Upper lobe of left lung (tissue), 6 donors: ENCODE data around the gene DHX32. TPM values are rescaled to one million over a fixed set of nuclear protein-coding genes. Genes with fewer than 3 reads are reported as not detected.

Source experiments
- ATAC-seq, 2 donors: fragments of 200-7000 bp; cut with Tn5 transposase; one replicate each; pipeline ENCODE4 v1.9.1; 2022; ENCODE audit warnings: mild to moderate bottlenecking in 2 of 2, moderate library complexity in 2 of 2; ENCODE audit not compliant: low FRiP score in 2 of 2
- DNase-seq, 2 donors: peaks; one replicate each; pipeline ENCODE4 v3.0.0-alpha.2; 2019 to 2020
- H3K27ac ChIP-seq, 4 donors: fragments of 200-600 bp; sonication (generic); one replicate each; pipeline ENCODE4 v1.5.1; 2016 to 2019
- H3K27me3 ChIP-seq, 4 donors: fragments of 200-600 bp; sonication (generic); one replicate each; pipeline ENCODE4 v1.5.1; 2017 to 2019
- H3K36me3 ChIP-seq, 4 donors: fragments of 200-600 bp; sonication (generic); one replicate each; pipeline ENCODE4 v1.5.1; 2016 to 2019
- H3K4me1 ChIP-seq, 4 donors: fragments of 200-600 bp; sonication (generic); one replicate each; pipeline ENCODE4 v1.5.1; 2018 to 2019
- H3K4me3 ChIP-seq, 4 donors: fragments of 200-600 bp; sonication (generic); one replicate each; pipeline ENCODE4 v1.5.1; 2017 to 2019; ENCODE audit warnings: mild to moderate bottlenecking in 2 of 4, moderate library complexity in 1 of 4
- H3K9me3 ChIP-seq, 4 donors: fragments of 200-600 bp; sonication (generic); one replicate each; pipeline ENCODE4 v1.5.1; 2018 to 2019
- EP300 ChIP-seq, 4 donors: sonication (generic); formaldehyde crosslinking; IDR thresholded peaks; one replicate each; pipeline ENCODE4 v1.5.1; 2017; ENCODE audit warnings: antibody characterized with exemption in 4 of 4, control low read depth in 2 of 4
- POLR2A ChIP-seq, 4 donors: fragments of 450-650 bp; IDR thresholded peaks; one replicate each; pipeline ENCODE4 v1.5.1; 2016 to 2017; ENCODE audit warnings: antibody characterized with exemption in 4 of 4, mild to moderate bottlenecking in 2 of 4
- POLR2AphosphoS5 ChIP-seq, 2 donors: sonication (generic); formaldehyde crosslinking; IDR thresholded peaks; one replicate each; pipeline ENCODE4 v1.5.1; 2017; ENCODE audit warnings: antibody characterized with exemption in 2 of 2
- WGBS, 2 donors: methylation state at CpG; one replicate each; pipeline ENCODE4 v1.1.5; 2017 to 2018; 5-methylcytosine and 5-hydroxymethylcytosine counted together
- total RNA-seq, 6 donors: library from RNA; depleted of rRNA in 4 of 6; stranded (reverse); fragments of >200 nt in 4 of 6; gene quantifications; one replicate each; pipeline versions ENCODE4 v1.1.0 to v1.2.1, GENCODE V29; 2016 to 2021
- TF ChIP-seq, protein P1 (sequence below), 6 experiments: fragments of 450-650 bp in 4 of 6; fragments of 200-600 bp in 2 of 6; sonication (generic) in 2 of 6; IDR thresholded peaks; one replicate each; pipeline ENCODE4 v1.5.1; 2016 to 2019; ENCODE audit warnings: antibody characterized with exemption in 6 of 6
- donor health status: DM: no; HTN: no; CAD: no; lungs with moderate emphysema.
- donor health status: DM: no; HTN: yes; CAD: no; lungs with severe emphysema.

Gene DHX32
- total RNA-seq, 6 donors from 2014 or later, result 9.4 to 37.2 (median 28.0) TPM

DNA sequence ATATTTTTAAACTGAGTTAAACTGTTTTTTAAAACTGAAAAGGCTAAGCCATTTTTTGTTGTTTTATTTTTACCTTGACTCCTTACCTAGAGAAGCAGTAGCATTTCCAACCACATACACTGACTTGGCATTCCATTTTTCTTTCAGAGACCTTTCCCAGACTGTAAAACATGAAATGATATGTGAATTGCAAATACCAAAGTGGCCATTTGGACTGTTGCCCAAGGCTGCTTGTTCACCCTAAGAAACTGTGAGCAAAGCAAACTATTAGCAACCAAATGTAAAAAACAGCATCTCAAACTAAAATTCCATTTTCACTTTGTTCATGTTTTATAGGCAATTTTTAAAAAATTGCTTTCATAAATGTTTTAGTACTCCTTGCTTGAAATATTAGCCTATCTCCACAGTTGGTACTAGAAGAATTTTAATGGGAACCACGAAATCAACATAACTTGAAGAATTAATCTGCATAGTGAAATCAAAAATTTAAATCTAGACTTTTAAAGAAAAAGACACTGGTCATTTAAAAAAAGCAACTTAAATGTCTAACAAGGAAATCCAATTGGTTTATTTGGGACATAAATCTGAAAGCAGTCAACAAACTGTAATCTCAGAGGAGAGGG lies 68.9 kb downstream of the DHX32 start:
- ATAC-seq (no peak), DNase-seq (no peak)
- Histone ChIP-seq H3K4me3 (no peak overlapping the region), H3K27ac (no peak overlapping the region), H3K4me1 (no peaks in the 10 kb centered on the region), H3K36me3 (peaks cover 3 to 63% (median 34%) of the 10 kb centered on the region in 4 donors), H3K27me3 (no peaks in the 10 kb centered on the region), H3K9me3 (no peaks in the 10 kb centered on the region)
- 87 to 92% methylated on average over 1 of the region's 1 CpG for WGBS, 2 donors
- TF ChIP-seq POLR2A (IDR thresholded peaks at IDR 0.05) (no peak), EP300 (IDR thresholded peaks at IDR 0.05) (no peak), POLR2AphosphoS5 (IDR thresholded peaks at IDR 0.05) (no peak)
- TF ChIP-seq, protein P1, sequence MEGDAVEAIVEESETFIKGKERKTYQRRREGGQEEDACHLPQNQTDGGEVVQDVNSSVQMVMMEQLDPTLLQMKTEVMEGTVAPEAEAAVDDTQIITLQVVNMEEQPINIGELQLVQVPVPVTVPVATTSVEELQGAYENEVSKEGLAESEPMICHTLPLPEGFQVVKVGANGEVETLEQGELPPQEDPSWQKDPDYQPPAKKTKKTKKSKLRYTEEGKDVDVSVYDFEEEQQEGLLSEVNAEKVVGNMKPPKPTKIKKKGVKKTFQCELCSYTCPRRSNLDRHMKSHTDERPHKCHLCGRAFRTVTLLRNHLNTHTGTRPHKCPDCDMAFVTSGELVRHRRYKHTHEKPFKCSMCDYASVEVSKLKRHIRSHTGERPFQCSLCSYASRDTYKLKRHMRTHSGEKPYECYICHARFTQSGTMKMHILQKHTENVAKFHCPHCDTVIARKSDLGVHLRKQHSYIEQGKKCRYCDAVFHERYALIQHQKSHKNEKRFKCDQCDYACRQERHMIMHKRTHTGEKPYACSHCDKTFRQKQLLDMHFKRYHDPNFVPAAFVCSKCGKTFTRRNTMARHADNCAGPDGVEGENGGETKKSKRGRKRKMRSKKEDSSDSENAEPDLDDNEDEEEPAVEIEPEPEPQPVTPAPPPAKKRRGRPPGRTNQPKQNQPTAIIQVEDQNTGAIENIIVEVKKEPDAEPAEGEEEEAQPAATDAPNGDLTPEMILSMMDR (IDR thresholded peaks at IDR 0.05), result no peak

DNA sequence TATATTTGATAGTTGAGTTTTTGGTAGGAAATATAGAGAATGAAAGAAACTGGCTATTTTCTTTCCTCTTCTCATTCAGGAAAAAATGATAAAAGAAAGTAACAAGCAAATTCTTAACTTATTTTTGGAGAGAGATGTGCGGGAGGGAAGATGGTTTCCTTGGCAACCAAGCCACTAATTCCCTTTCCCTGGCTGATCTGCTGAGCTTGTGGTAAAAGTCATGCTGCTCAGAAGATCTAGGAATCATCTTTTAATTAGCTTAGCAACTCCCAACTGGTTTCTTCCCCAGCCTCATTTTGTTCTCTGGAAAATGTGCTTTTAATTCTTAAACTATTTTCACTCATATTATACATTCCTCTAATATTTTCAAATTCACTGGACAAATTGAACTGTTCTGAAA lies 69.8 kb downstream of the DHX32 start:
- no peaks in the 10 kb centered on the region for H3K9me3 ChIP-seq
- no peaks in the 10 kb centered on the region for H3K4me1 ChIP-seq
- DNase-seq, result no peak
- peaks cover 3 to 73% (median 44%) of the 10 kb centered on the region in 4 donors for H3K36me3 ChIP-seq
- H3K27ac ChIP-seq, result no peak overlapping the region
- H3K27me3 ChIP-seq, result no peaks in the 10 kb centered on the region
- H3K4me3 ChIP-seq, result no peak overlapping the region
- TF ChIP-seq POLR2AphosphoS5 (IDR thresholded peaks at IDR 0.05) (no peak), POLR2A (IDR thresholded peaks at IDR 0.05) (no peak), EP300 (IDR thresholded peaks at IDR 0.05) (no peak)
- TF ChIP-seq, protein P1 (IDR thresholded peaks at IDR 0.05), result no peak
- no peak for ATAC-seq
- 80 to 100% methylated on average over 1 of the region's 1 CpG for WGBS, 2 donors

DNA sequence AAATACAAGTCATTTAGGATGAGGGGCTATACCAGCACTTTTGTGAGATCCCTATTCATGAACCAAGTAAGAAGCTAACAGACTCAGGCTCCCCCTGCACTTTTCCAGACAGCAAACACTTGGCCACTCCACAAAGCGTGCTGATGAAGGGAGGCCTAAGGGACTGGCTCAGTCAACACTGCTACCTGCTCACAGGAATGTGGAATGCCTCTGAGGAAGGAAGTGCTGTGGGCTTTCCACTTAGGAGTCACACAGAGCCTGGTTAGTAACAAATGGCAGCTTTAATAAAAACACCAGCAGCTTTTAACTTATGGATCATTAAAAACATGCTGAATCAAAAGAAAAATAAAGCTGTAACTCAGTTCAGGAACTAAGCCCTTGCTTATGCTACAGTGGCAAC lies 73.0 kb downstream of the DHX32 start:
- H3K9me3 ChIP-seq, result no peaks in the 10 kb centered on the region
- no peak for TF ChIP-seq POLR2AphosphoS5 (IDR thresholded peaks at IDR 0.05)
- TF ChIP-seq POLR2A (IDR thresholded peaks at IDR 0.05), result no peak
- TF ChIP-seq, protein P1 (IDR thresholded peaks at IDR 0.05), result no peak
- no peak for TF ChIP-seq EP300 (IDR thresholded peaks at IDR 0.05)
- H3K4me3 ChIP-seq, result no peak overlapping the region
- H3K27ac ChIP-seq, result no peak overlapping the region
- H3K36me3 ChIP-seq, result peaks cover 3 to 70% (median 31%) of the 10 kb centered on the region in 4 donors
- DNase-seq (no peak), ATAC-seq (peak in 1 of 2 donors; percentile 56)
- H3K4me1 ChIP-seq, result no peaks in the 10 kb centered on the region
- no peaks in the 10 kb centered on the region for H3K27me3 ChIP-seq
- WGBS, 2 donors, result 100% methylated on average over 1 of the region's 1 CpG

DNA sequence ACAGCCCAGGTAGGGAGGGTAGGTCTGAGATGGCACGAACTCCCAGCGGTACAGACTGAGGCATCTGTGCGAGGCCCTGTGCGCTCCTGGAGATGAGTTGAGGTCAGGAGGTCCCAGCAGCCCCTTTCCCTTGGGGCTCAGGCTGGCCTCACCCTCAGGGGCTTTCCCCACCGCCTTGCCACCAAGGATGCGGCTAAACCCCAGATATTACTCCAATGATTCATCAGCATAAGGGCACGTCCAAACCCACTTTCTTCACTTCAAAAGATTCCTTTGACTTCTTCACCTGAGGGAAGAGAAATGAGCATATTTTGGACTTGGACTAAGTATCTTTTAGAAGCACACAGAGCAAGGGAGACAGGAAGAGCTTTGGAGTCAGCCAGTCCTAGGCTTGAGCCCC lies 78.4 kb downstream of the DHX32 start:
- H3K4me3 ChIP-seq, result no peak overlapping the region
- H3K9me3 ChIP-seq, result no peaks in the 10 kb centered on the region
- DNase-seq (peak in 1 of 2 donors; percentile 26), ATAC-seq (no peak)
- WGBS, 2 donors, result 94 to 98% methylated on average over 3 to 7 of the region's 7 CpGs
- no peaks in the 10 kb centered on the region for H3K27me3 ChIP-seq
- peaks cover 0 to 66% (median 35%) of the 10 kb centered on the region in 4 donors for H3K36me3 ChIP-seq
- TF ChIP-seq POLR2AphosphoS5 (IDR thresholded peaks at IDR 0.05) (no peak), EP300 (IDR thresholded peaks at IDR 0.05) (no peak), POLR2A (IDR thresholded peaks at IDR 0.05) (no peak)
- TF ChIP-seq, protein P1 (IDR thresholded peaks at IDR 0.05), result no peak
- no peaks in the 10 kb centered on the region for H3K4me1 ChIP-seq
- no peak overlapping the region for H3K27ac ChIP-seq

DNA sequence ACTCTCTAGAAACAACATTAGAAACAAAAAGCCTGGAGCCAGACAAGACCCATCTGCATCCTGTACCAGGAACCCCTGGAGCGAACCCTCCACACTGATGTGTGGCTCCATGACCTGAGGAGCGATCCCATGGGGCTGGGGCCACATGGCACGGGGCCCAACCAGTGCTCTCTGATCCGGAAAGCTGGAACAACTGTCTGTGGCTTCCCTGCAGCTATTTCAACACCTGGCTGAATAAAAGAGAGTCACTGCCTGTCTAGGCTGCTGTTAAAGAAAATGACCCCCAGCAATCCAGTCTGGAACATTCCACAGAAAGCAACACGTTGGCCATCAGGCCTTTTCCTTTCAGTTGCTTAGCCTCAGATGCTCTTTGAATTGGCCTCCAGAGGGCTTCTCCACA lies 79.0 kb downstream of the DHX32 start:
- Histone ChIP-seq H3K27me3 (no peaks in the 10 kb centered on the region), H3K4me3 (no peak overlapping the region), H3K9me3 (no peaks in the 10 kb centered on the region), H3K36me3 (peaks cover 0 to 66% (median 34%) of the 10 kb centered on the region in 4 donors), H3K4me1 (no peaks in the 10 kb centered on the region), H3K27ac (no peak overlapping the region)
- 85 to 95% methylated on average over 4 to 5 of the region's 5 CpGs for WGBS, 2 donors
- ATAC-seq (no peak), DNase-seq (peak in 1 of 2 donors; percentile 48)
- TF ChIP-seq POLR2AphosphoS5 (IDR thresholded peaks at IDR 0.05) (no peak), EP300 (IDR thresholded peaks at IDR 0.05) (no peak), POLR2A (IDR thresholded peaks at IDR 0.05) (no peak)
- TF ChIP-seq, protein P1 (IDR thresholded peaks at IDR 0.05), result no peak
